GM23338 (cell line): Measurements from ENCODE around the gene DLK1. TPM values are rescaled to one million over a fixed set of nuclear protein-coding genes. Genes with fewer than 3 reads are reported as not detected.

Experiments
- ATAC-seq: fragments of 200-7000 bp; cut with Tn5 transposase; 3 replicates; pipeline ENCODE4 v1.9.1; 2020
- DNase-seq: peaks from one replicate; pipeline ENCODE4 v3.0.0-alpha.2; 2015; ENCODE audit warnings: low spot score
- H2AFZ ChIP-seq: fragments of 200-600 bp; sonication (generic); 2 replicates; pipeline ENCODE4 v1.8.0; 2016; ENCODE audit warnings: antibody characterized with exemption, mild to moderate bottlenecking, moderate library complexity
- H3F3A ChIP-seq: fragments of 200-600 bp; sonication (generic); replicated peaks from 2 replicates; pipeline ENCODE4 v1.8.0; 2017; ENCODE audit warnings: antibody characterized with exemption, mixed run types, low read depth
- H3K27ac ChIP-seq: fragments of 200-600 bp; sonication (generic); 2 replicates; pipeline ENCODE4 v1.6.1; 2016; ENCODE audit warnings: low read depth
- H3K27me3 ChIP-seq: fragments of 200-600 bp; sonication (generic); 2 replicates; pipeline ENCODE4 v1.8.0; 2016; ENCODE audit warnings: mild to moderate bottlenecking, mixed run types, moderate library complexity; ENCODE audit not compliant: insufficient read depth
- H3K36me3 ChIP-seq: fragments of 200-600 bp; sonication (generic); 2 replicates; pipeline ENCODE4 v1.8.0; 2016; ENCODE audit warnings: mild to moderate bottlenecking; ENCODE audit not compliant: insufficient read depth
- H3K4me1 ChIP-seq: fragments of 200-600 bp; sonication (generic); 2 replicates; pipeline ENCODE4 v1.8.0; 2016; ENCODE audit warnings: mild to moderate bottlenecking, moderate library complexity; ENCODE audit not compliant: insufficient read depth
- H3K4me2 ChIP-seq: fragments of 200-600 bp; sonication (generic); 2 replicates; pipeline ENCODE4 v1.7.1; 2017; ENCODE audit warnings: mixed run types
- H3K4me3 ChIP-seq: fragments of 200-600 bp; sonication (generic); 2 replicates; pipeline ENCODE4 v1.6.1; 2016; ENCODE audit warnings: mixed run types
- H3K79me2 ChIP-seq: fragments of 200-600 bp; sonication (generic); replicated peaks from 2 replicates; pipeline ENCODE4 v1.8.0; 2017; ENCODE audit warnings: mild to moderate bottlenecking; ENCODE audit not compliant: insufficient read depth
- H3K9me2 ChIP-seq: fragments of 200-600 bp; sonication (generic); 2 replicates; pipeline ENCODE4 v1.8.0; 2017; ENCODE audit not compliant: insufficient read depth
- H4K20me1 ChIP-seq: fragments of 200-600 bp; sonication (generic); replicated peaks from 2 replicates; pipeline ENCODE4 v1.8.0; 2017; ENCODE audit warnings: mild to moderate bottlenecking; ENCODE audit not compliant: insufficient read depth
- H3K27ac Mint-ChIP-seq: 2 replicates; pipeline ENCODE4 v1.8.0; 2020; ENCODE audit warnings: inconsistent platforms, mild to moderate bottlenecking, moderate library complexity, mixed read lengths
- H3K27me3 Mint-ChIP-seq: 3 replicates; pipeline ENCODE4 v1.8.0; 2022; ENCODE audit warnings: low read depth, mild to moderate bottlenecking, moderate library complexity, mixed read lengths, inconsistent platforms; ENCODE audit not compliant: insufficient read depth, poor library complexity
- H3K36me3 Mint-ChIP-seq: 3 replicates; pipeline ENCODE4 v1.8.0; 2021; ENCODE audit warnings: low read depth, mild to moderate bottlenecking, inconsistent platforms, moderate library complexity, mixed read lengths
- H3K4me1 Mint-ChIP-seq: 3 replicates; pipeline ENCODE4 v1.8.0; 2020; ENCODE audit warnings: mild to moderate bottlenecking, inconsistent platforms, mixed read lengths
- H3K4me3 Mint-ChIP-seq: 3 replicates; pipeline ENCODE4 v1.8.0; 2021; ENCODE audit warnings: moderate library complexity, mild to moderate bottlenecking, inconsistent platforms, mixed read lengths
- H3K9me3 Mint-ChIP-seq: 3 replicates; pipeline ENCODE4 v1.8.0; 2020; ENCODE audit warnings: moderate library complexity, mild to moderate bottlenecking, inconsistent platforms, mixed read lengths
- CREB1 ChIP-seq: fragments of 250-450 bp; sonication (Bioruptor Pico); IDR thresholded peaks from 2 replicates; pipeline ENCODE4 v1.5.0; 2020; ENCODE audit warnings: low read depth, mild to moderate bottlenecking, moderate library complexity
- CTCF ChIP-seq, 2 experiments: fragments of 200-600 bp in 1 of 2; sonication (generic) in 1 of 2; conservative IDR thresholded peaks; 2 replicates each; pipeline versions ENCODE4 v1.5.1 to v1.6.1; 2016 to 2017; ENCODE audit warnings: antibody characterized with exemption in 2 of 2, low read depth in 2 of 2, mild to moderate bottlenecking in 2 of 2, moderate library complexity in 1 of 2
- EZH2 ChIP-seq: fragments of 200-600 bp; sonication (generic); IDR thresholded peaks from one replicate; pipeline ENCODE4 v1.8.0; 2017; ENCODE audit warnings: antibody characterized with exemption, mild to moderate bottlenecking, low read depth; ENCODE audit not compliant: unreplicated experiment
- EZH2phosphoT487 ChIP-seq: fragments of 200-600 bp; sonication (generic); IDR thresholded peaks from one replicate; pipeline ENCODE4 v1.8.1; 2018; ENCODE audit warnings: antibody characterized with exemption; ENCODE audit not compliant: unreplicated experiment
- JUNB ChIP-seq: IDR thresholded peaks from one replicate; pipeline ENCODE4 v1.6.1; 2016; ENCODE audit warnings: antibody characterized with exemption; ENCODE audit not compliant: unreplicated experiment
- NANOG ChIP-seq: IDR thresholded peaks from 2 replicates; pipeline ENCODE4 v1.6.1; 2016; ENCODE audit warnings: antibody characterized with exemption, borderline replicate concordance
- POLR2AphosphoS5 ChIP-seq: IDR thresholded peaks from 2 replicates; pipeline ENCODE4 v1.6.1; 2016; ENCODE audit warnings: antibody characterized with exemption, low read depth
- STAT1 ChIP-seq: IDR thresholded peaks from one replicate; pipeline ENCODE4 v1.6.1; 2016; ENCODE audit warnings: antibody characterized with exemption; ENCODE audit not compliant: unreplicated experiment
- ZNF114 ChIP-seq: fragments of 250-450 bp; sonication (Bioruptor Pico); IDR thresholded peaks from 2 replicates; pipeline ENCODE4 v1.5.0; 2020; ENCODE audit warnings: mild to moderate bottlenecking, moderate library complexity
- ZNF331 ChIP-seq: fragments of 250-450 bp; sonication (Bioruptor Pico); IDR thresholded peaks from 2 replicates; pipeline ENCODE4 v1.5.0; 2020; ENCODE audit warnings: low read depth, mild to moderate bottlenecking, moderate library complexity
- polyA plus RNA-seq: library from polyadenylated mRNA; unstranded; fragments of >200 nt; fragmentation: Nextera tagmentation; extraction: Ambion mirVana; gene quantifications from 2 replicates; pipeline ENCODE4 v1.2.1, GENCODE V29; 2016
- total RNA-seq: library from RNA; depleted of rRNA; stranded (reverse); fragments of >200 nt; shearing (Covaris generic); gene quantifications from 2 replicates; pipeline ENCODE4 v1.2.3, GENCODE V29; 2014
- TF ChIP-seq, protein P1 (sequence below): fragments of 250-450 bp; sonication (Bioruptor Pico); IDR thresholded peaks from 2 replicates; pipeline ENCODE4 v1.5.0; 2020; ENCODE audit warnings: mild to moderate bottlenecking, moderate library complexity
- TF ChIP-seq, protein P2 (sequence below): IDR thresholded peaks from 2 replicates; pipeline ENCODE4 v1.6.1; 2016; ENCODE audit warnings: antibody characterized with exemption

Gene DLK1
- total and polyA plus RNA-seq, 2 experiments from 2014 or later = 1.1 to 1.2 TPM

- TF ChIP-seq POLR2AphosphoS5 (no peak), NANOG (no peak), EZH2phosphoT487 (no peak), STAT1 (no peak), CTCF (conservative IDR thresholded peaks at IDR 0.05; ENCODE audit: low read depth in 2 of 2) (no peak), CREB1 (CRISPR knock-in tag) (no peak), ZNF331 (no peak)
These were observed 29.0 kb downstream of the DLK1 start (continued) for GRCh38 chr14:100755649-100756048.

DNA sequence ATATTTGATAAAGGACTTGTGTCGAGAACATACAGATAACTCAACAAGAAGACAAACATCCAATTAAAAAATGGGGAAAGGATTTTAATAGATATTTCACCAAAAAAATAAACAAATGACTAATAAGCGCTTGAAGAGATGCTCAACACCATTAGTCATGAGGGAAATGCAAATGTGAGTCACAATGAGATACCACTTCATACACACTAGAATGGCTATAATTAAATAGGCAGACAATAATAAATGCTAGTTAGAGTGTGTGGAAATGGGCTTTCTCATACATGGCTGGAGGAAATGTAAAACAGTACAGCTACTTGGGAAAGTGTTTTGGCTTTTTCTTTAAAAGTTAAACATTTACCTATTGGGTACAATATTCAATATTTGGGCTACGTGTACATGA, 34.8 kb downstream of the DLK1 start:
- no peaks in the 10 kb centered on the region for H3K27me3 Mint-ChIP-seq
- TF ChIP-seq NANOG = no peak
- TF ChIP-seq CREB1 (CRISPR knock-in tag) = no peak
- no peak for TF ChIP-seq ZNF114 (CRISPR knock-in tag)
- no peak for TF ChIP-seq JUNB
- no peak for TF ChIP-seq STAT1
- TF ChIP-seq, protein P1, sequence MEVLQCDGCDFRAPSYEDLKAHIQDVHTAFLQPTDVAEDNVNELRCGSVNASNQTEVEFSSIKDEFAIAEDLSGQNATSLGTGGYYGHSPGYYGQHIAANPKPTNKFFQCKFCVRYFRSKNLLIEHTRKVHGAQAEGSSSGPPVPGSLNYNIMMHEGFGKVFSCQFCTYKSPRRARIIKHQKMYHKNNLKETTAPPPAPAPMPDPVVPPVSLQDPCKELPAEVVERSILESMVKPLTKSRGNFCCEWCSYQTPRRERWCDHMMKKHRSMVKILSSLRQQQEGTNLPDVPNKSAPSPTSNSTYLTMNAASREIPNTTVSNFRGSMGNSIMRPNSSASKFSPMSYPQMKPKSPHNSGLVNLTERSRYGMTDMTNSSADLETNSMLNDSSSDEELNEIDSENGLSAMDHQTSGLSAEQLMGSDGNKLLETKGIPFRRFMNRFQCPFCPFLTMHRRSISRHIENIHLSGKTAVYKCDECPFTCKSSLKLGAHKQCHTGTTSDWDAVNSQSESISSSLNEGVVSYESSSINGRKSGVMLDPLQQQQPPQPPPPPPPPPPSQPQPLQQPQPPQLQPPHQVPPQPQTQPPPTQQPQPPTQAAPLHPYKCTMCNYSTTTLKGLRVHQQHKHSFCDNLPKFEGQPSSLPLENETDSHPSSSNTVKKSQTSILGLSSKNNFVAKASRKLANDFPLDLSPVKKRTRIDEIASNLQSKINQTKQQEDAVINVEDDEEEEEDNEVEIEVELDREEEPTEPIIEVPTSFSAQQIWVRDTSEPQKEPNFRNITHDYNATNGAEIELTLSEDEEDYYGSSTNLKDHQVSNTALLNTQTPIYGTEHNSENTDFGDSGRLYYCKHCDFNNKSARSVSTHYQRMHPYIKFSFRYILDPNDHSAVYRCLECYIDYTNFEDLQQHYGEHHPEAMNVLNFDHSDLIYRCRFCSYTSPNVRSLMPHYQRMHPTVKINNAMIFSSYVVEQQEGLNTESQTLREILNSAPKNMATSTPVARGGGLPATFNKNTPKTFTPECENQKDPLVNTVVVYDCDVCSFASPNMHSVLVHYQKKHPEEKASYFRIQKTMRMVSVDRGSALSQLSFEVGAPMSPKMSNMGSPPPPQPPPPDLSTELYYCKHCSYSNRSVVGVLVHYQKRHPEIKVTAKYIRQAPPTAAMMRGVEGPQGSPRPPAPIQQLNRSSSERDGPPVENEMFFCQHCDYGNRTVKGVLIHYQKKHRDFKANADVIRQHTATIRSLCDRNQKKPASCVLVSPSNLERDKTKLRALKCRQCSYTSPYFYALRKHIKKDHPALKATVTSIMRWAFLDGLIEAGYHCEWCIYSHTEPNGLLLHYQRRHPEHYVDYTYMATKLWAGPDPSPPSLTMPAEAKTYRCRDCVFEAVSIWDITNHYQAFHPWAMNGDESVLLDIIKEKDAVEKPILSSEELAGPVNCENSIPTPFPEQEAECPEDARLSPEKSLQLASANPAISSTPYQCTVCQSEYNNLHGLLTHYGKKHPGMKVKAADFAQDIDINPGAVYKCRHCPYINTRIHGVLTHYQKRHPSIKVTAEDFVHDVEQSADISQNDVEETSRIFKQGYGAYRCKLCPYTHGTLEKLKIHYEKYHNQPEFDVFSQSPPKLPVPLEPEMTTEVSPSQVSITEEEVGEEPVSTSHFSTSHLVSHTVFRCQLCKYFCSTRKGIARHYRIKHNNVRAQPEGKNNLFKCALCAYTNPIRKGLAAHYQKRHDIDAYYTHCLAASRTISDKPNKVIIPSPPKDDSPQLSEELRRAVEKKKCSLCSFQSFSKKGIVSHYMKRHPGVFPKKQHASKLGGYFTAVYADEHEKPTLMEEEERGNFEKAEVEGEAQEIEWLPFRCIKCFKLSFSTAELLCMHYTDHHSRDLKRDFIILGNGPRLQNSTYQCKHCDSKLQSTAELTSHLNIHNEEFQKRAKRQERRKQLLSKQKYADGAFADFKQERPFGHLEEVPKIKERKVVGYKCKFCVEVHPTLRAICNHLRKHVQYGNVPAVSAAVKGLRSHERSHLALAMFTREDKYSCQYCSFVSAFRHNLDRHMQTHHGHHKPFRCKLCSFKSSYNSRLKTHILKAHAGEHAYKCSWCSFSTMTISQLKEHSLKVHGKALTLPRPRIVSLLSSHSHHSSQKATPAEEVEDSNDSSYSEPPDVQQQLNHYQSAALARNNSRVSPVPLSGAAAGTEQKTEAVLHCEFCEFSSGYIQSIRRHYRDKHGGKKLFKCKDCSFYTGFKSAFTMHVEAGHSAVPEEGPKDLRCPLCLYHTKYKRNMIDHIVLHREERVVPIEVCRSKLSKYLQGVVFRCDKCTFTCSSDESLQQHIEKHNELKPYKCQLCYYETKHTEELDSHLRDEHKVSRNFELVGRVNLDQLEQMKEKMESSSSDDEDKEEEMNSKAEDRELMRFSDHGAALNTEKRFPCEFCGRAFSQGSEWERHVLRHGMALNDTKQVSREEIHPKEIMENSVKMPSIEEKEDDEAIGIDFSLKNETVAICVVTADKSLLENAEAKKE (CRISPR knock-in tag) = no peak
- TF ChIP-seq EZH2 = no peak
- TF ChIP-seq CTCF (conservative IDR thresholded peaks at IDR 0.05; ENCODE audit: low read depth in 2 of 2) = no peak
- TF ChIP-seq, protein P2, sequence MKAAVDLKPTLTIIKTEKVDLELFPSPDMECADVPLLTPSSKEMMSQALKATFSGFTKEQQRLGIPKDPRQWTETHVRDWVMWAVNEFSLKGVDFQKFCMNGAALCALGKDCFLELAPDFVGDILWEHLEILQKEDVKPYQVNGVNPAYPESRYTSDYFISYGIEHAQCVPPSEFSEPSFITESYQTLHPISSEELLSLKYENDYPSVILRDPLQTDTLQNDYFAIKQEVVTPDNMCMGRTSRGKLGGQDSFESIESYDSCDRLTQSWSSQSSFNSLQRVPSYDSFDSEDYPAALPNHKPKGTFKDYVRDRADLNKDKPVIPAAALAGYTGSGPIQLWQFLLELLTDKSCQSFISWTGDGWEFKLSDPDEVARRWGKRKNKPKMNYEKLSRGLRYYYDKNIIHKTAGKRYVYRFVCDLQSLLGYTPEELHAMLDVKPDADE = no peak

More for the DNA sequence above, 34.8 kb downstream of the DLK1 start:
- H3K9me3 Mint-ChIP-seq = peaks cover 6% of the 10 kb centered on the region; the same call in 1 of the 3 replicates
- ATAC-seq (no peak), DNase-seq (no peak)
- peaks cover 8% of the 10 kb centered on the region; the same call in 2 of the 3 replicates for H3K4me1 Mint-ChIP-seq
- no peak overlapping the region for H3K27ac Mint-ChIP-seq
- H4K20me1 ChIP-seq = no peaks in the 10 kb centered on the region
- H3K4me1 ChIP-seq = no peaks in the 10 kb centered on the region
- H3K36me3 Mint-ChIP-seq = no peaks in the 10 kb centered on the region; the same call in 2 of the 3 replicates
- no peak overlapping the region for H2AFZ ChIP-seq
- H3K79me2 ChIP-seq = no peaks in the 10 kb centered on the region
- no peaks in the 10 kb centered on the region for H3K36me3 ChIP-seq
- H3K4me3 Mint-ChIP-seq = no peak overlapping the region
- H3K27me3 ChIP-seq = no peaks in the 10 kb centered on the region
- peaks cover 3% of the 10 kb centered on the region; the same call in 1 of the 2 replicates for H3K9me2 ChIP-seq
- H3F3A ChIP-seq = no peaks in the 10 kb centered on the region
- no peak overlapping the region for H3K4me3 ChIP-seq
- no peak overlapping the region for H3K27ac ChIP-seq
- no peak overlapping the region for H3K4me2 ChIP-seq
